HepG2 (cell line): ENCODE data around the gene BCAN. TPM values are rescaled to one million over a fixed set of nuclear protein-coding genes. Genes with fewer than 3 reads are reported as not detected.
A peak's percentile ranks its signal among the peaks of the same experiment; 100 is the strongest.

Source experiments
- ATAC-seq: fragments of 200-7000 bp; cut with Tn5 transposase; 3 replicates; pipeline ENCODE4 v1.9.1; 2020; ENCODE audit warnings: mild to moderate bottlenecking, moderate library complexity
- BruUV-seq: library from RNA; stranded (reverse); fragments of 400-500 nt; replicated peaks from 2 replicates; lab custom pipeline; 2021; lab: Mats Ljungman, UMichigan
- CTCF ChIA-PET: fragments of 300-600 bp; formaldehyde crosslinking; extraction: SDS; loops from one replicate; lab custom pipeline; 2021; ENCODE audit warnings: low total read pairs, inconsistent platforms, low intra/inter-chr PET ratio; lab: Yijun Ruan, JAX
- POLR2A ChIA-PET: fragments of 350-600 bp; sonication (Branson Sonifier 250); formaldehyde crosslinking; loops from one replicate; lab custom pipeline; 2020; ENCODE audit warnings: antibody characterized with exemption, inconsistent platforms; lab: Yijun Ruan, JAX
- DNase-seq: peaks from one replicate; pipeline ENCODE4 v3.0.0-alpha.2; 2015; ENCODE audit warnings: low spot score
- FAIRE-seq: peaks from 3 replicates; lab custom pipeline; 2011; peaks lifted over from hg19 to GRCh38; lab: Jason Lieb, UNC
- H2AFZ ChIP-seq: one replicate; pipeline ENCODE4 v1.6.1; 2011; ENCODE audit warnings: low read length, inconsistent platforms
- H3K27ac ChIP-seq: fragments of 300-600 bp; 3 replicates; pipeline ENCODE4 v1.8.0; 2011; ENCODE audit warnings: mixed run types, mild to moderate bottlenecking, mixed read lengths, low read length, inconsistent platforms; ENCODE audit not compliant: insufficient read depth; ENCODE audit errors: extremely low read length
- H3K27me3 ChIP-seq, 2 experiments: fragments of 200-600 bp in 1 of 2; 2 replicates in 1 of 2; 3 replicates in 1 of 2; pipeline versions ENCODE4 v1.6.0 to v1.8.0; 2011; ENCODE audit warnings: low read length in 2 of 2, mild to moderate bottlenecking in 2 of 2, moderate library complexity in 2 of 2, inconsistent platforms in 1 of 2; ENCODE audit not compliant: insufficient read depth in 2 of 2, control insufficient read depth in 1 of 2
- H3K36me3 ChIP-seq, 2 experiments: fragments of 200-600 bp in 1 of 2; replicated peaks in 1 of 2; 2 replicates in 1 of 2; 3 replicates in 1 of 2; pipeline versions ENCODE4 v1.5.1 to v1.8.0; 2011; ENCODE audit warnings: low read length in 2 of 2, inconsistent platforms in 1 of 2; ENCODE audit not compliant: insufficient read depth in 2 of 2, control insufficient read depth in 1 of 2
- H3K4me1 ChIP-seq: 2 replicates; pipeline ENCODE4 v1.5.1; 2012; ENCODE audit warnings: low read length, inconsistent platforms; ENCODE audit not compliant: insufficient read depth
- H3K4me2 ChIP-seq: 2 replicates; pipeline ENCODE4 v1.6.0; 2011; ENCODE audit warnings: low read depth, low read length, inconsistent platforms
- H3K4me3 ChIP-seq, 3 experiments: fragments of 200-600 bp in 1 of 3; sonication (generic), shearing (Covaris generic) in 1 of 3; replicated peaks in 1 of 3; 2 replicates each; pipeline ENCODE4 v1.5.1; 2011 to 2016; ENCODE audit warnings: low read length in 3 of 3, inconsistent platforms in 2 of 3, low read depth in 2 of 3, mild to moderate bottlenecking in 2 of 3, control low read depth in 1 of 3, mixed read lengths in 1 of 3; ENCODE audit not compliant: insufficient read depth in 1 of 3
- H3K79me2 ChIP-seq: one replicate; pipeline ENCODE4 v1.6.1; 2011; ENCODE audit warnings: low read length, inconsistent platforms; ENCODE audit not compliant: insufficient read depth
- H3K9ac ChIP-seq: 2 replicates; pipeline ENCODE4 v1.6.0; 2011; ENCODE audit warnings: mild to moderate bottlenecking, low read depth, low read length, inconsistent platforms; ENCODE audit not compliant: insufficient read depth
- H3K9me3 ChIP-seq: 2 replicates; pipeline ENCODE4 v1.5.1; 2012; ENCODE audit warnings: mild to moderate bottlenecking, low read length
- H4K20me1 ChIP-seq: 2 replicates; pipeline ENCODE4 v1.6.0; 2011; ENCODE audit warnings: inconsistent platforms, mild to moderate bottlenecking, low read length, moderate library complexity; ENCODE audit not compliant: insufficient read depth
- MYPOP ChIP-seq: sonication (generic); formaldehyde crosslinking; IDR thresholded peaks from 2 replicates; pipeline ENCODE4 v1.8.1; 2023; ENCODE audit warnings: mild to moderate bottlenecking, moderate library complexity, missing genetic modification reagents
- POLR2A ChIP-seq, 2 experiments: IDR thresholded peaks; 2 replicates each; pipeline ENCODE4 v1.6.1; 2011; ENCODE audit warnings: low read depth in 2 of 2, low read length in 2 of 2, mild to moderate bottlenecking in 1 of 2, moderate library complexity in 1 of 2; ENCODE audit not compliant: insufficient read depth in 1 of 2
- RBFOX2 ChIP-seq: fragments of 200-400 bp; formaldehyde crosslinking; IDR thresholded peaks from 2 replicates; pipeline ENCODE4 v1.6.1; 2017; ENCODE audit warnings: low read depth, mild to moderate bottlenecking, low read length
- ZBTB7A ChIP-seq: sonication (generic); formaldehyde crosslinking; IDR thresholded peaks from 2 replicates; pipeline ENCODE4 v1.8.0; 2022; ENCODE audit warnings: mild to moderate bottlenecking, missing genetic modification reagents
- WGBS: methylation state at CpG from one replicate; pipeline ENCODE4 v1.1.6; 2017; ENCODE audit warnings: low lambda C conversion rate; 5-methylcytosine and 5-hydroxymethylcytosine counted together
- in situ Hi-C: cut with HindIII; loops from 2 replicates; pipeline ENCODE4 v1.10.0; 2017; ENCODE audit warnings: low pct_unique_long_range_greater_than_20kb; ENCODE audit not compliant: extremely low pct_ligation_motif_present
- intact Hi-C: fragments of 100-400 bp; cut with micrococcal nuclease; formaldehyde crosslinking; loops from one replicate; pipeline ENCODE4 v1.10.0; 2022; ENCODE audit not compliant: unreplicated experiment
- polyA plus RNA-seq, 8 experiments: library from polyadenylated mRNA; depleted of rRNA in 3 of 8; stranded (reverse) in 7 of 8; unstranded in 1 of 8; fragments of >200 nt; fragmentation: Illumina TruSeq in 4 of 8; extraction: Trizol in 4 of 8; gene quantifications; 2 replicates each; pipeline versions ENCODE4 v1.2.1 to v1.2.3, GENCODE V29; 2011 to 2016; ENCODE audit warnings: low read depth in 4 of 8, missing spikeins in 1 of 8, mixed read lengths in 1 of 8; ENCODE audit not compliant: insufficient read depth in 1 of 8
- total RNA-seq, 5 experiments: library from RNA; depleted of rRNA; stranded (reverse); fragments of >200 nt; fragmentation: Illumina TruSeq; extraction: Trizol; gene quantifications; 2 replicates each; pipeline ENCODE4 v1.2.3, GENCODE V29; 2016; ENCODE audit warnings: low read depth in 1 of 5

BCAN gene
- total and polyA plus RNA-seq, 2 of the 13 experiments (the other 11 are each of a cell fraction or from before 2014, with no cell fraction given) = not detected

GRCh38 chr1:156594190-156594589 is 47.7 kb upstream of the BCAN start:
- H3K9ac ChIP-seq = no peak overlapping the region
- 94% methylated on average over 3 of the region's 3 CpGs for WGBS

DNA sequence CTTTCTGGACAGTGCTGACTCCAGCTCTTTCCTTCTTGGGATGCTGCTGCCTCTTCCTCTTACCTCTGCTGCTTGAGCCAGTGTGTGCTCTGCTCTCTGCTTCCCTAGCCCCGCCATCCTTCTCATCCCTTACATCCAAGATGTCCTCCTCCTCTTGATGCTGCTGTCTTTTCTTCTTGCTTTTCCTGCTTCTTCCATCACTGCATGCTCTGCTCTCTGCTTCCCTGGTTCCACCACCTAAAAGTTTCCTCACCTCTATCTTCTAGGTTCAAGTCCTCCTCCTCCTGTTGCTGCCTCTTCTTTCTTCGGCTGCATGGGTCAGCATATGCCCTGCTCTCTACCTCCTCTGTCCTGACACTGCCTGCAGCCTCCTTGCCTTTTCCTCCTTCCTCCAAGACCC is 46.9 kb upstream of the BCAN start:
- 97% methylated on average over 2 of the region's 2 CpGs for WGBS
- CTCF ChIA-PET = no interaction called here
- H3K9ac ChIP-seq = no peak overlapping the region
- no peak for DNase-seq
- BruUV-seq = TSS peak; percentile 55
- in situ Hi-C loops = no loop called here
- no peak overlapping the region for H2AFZ ChIP-seq
- peaks cover 10% of the 10 kb centered on the region for H3K79me2 ChIP-seq
- H3K27me3 ChIP-seq = no peaks in the 10 kb centered on the region
- peaks cover 7 to 46% of the 10 kb centered on the region in 2 experiments for H3K36me3 ChIP-seq
- H3K4me1 ChIP-seq = peaks cover 27% of the 10 kb centered on the region
- no peak overlapping the region for H3K27ac ChIP-seq
- TF ChIP-seq ZBTB7A (CRISPR knock-in tag) (no peak), POLR2A (IDR thresholded peaks at IDR 0.05; ENCODE audit: insufficient read depth in 1 of 2, low read depth in 2 of 2, low read length in 2 of 2) (0 out of 4 replicates have a peak, but pooled peaks of 1 of the 2 experiments have one; percentile 24)
- TF ChIP-seq, all 625 proteins: peak for 1
- POLR2A ChIA-PET = no interaction called here
- H3K9me3 ChIP-seq = no peaks in the 10 kb centered on the region
- H4K20me1 ChIP-seq = no peaks in the 10 kb centered on the region
- FAIRE-seq (no peak), ATAC-seq (no peak)
- H3K4me2 ChIP-seq = no peak overlapping the region
- intact Hi-C loops = no loop called here
- no peak overlapping the region for H3K4me3 ChIP-seq

More at GRCh38 chr1:156594190-156594589, 47.7 kb upstream of the BCAN start:
- peaks cover 7 to 46% of the 10 kb centered on the region in 2 experiments for H3K36me3 ChIP-seq
- DNase-seq = no peak
- H3K4me1 ChIP-seq = peaks cover 21% of the 10 kb centered on the region
- H3K9me3 ChIP-seq = no peaks in the 10 kb centered on the region
- H4K20me1 ChIP-seq = no peaks in the 10 kb centered on the region
- in situ Hi-C loops = no loop called here
- CTCF ChIA-PET = no interaction called here
- TF ChIP-seq RBFOX2 (peak; percentile 55), MYPOP (CRISPR knock-in tag) (no peak)
- TF ChIP-seq, all 625 proteins: peak for 1
- no TSS peak for BruUV-seq
- Histone ChIP-seq H3K27me3 (no peaks in the 10 kb centered on the region), H3K79me2 (peaks cover 3% of the 10 kb centered on the region), H2AFZ (no peak overlapping the region), H3K4me2 (no peak overlapping the region), H3K4me3 (no peak overlapping the region), H3K27ac (no peak overlapping the region)
- FAIRE-seq (no peak), ATAC-seq (no peak)
- intact Hi-C loops = no loop called here
- POLR2A ChIA-PET = interaction anchor here (1.3 kb wide), 1 partner anchor 14 kb away, joined by 3 read pairs; no protein-coding TSS in a partner anchor
